Stomach (tissue), 4 donors: ENCODE measurements around the gene H3-3A.

Source experiments
- CTCF ChIP-seq, 7 experiments: fragments of 450-650 bp in 4 of 7; fragments of 200-600 bp in 3 of 7; sonication (generic) in 3 of 7; IDR thresholded peaks; one replicate each; pipeline ENCODE4 v1.5.1; 2016 to 2019; ENCODE audit warnings: antibody characterized with exemption in 7 of 7, control low read depth in 2 of 7, mild to moderate bottlenecking in 1 of 7
- EP300 ChIP-seq: sonication (generic); formaldehyde crosslinking; IDR thresholded peaks from one replicate; pipeline ENCODE4 v1.6.1; 2017; ENCODE audit warnings: antibody characterized with exemption
- POLR2AphosphoS5 ChIP-seq, 3 donors: sonication (generic); formaldehyde crosslinking; IDR thresholded peaks; one replicate each; pipeline ENCODE4 v1.6.1; 2016; ENCODE audit warnings: antibody characterized with exemption in 3 of 3

DNA sequence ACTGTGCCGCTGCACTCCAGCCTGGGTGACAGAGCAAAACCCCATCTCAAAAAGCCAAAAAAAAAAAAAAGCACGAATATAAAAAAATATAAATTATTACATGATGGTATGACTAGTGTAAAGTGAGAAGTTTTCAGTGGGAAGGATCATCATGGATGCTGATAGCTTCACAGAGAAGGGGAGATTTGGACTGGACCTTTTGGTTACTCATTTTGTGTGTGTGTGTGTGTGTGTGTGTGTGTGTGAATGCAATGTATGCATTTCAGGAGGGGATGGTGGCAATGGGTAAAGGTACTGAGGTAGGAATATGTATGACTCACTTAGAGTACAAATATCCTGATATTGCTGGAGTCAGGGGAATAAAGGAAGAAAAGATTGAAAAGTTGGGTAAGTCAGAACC lies 40.7 kb upstream of the H3-3A start:
- no peak for TF ChIP-seq CTCF (IDR thresholded peaks at IDR 0.05)
- no peak for TF ChIP-seq EP300
- no peak for TF ChIP-seq POLR2AphosphoS5 (IDR thresholded peaks at IDR 0.05)
